GM12873 (cell line): ENCODE results near the gene LRRC15.

Experiments used
- CTCF ChIP-seq: IDR thresholded peaks from 2 replicates; pipeline ENCODE4 v1.5.1; 2012; ENCODE audit warnings: low read depth, mild to moderate bottlenecking, moderate library complexity, low read length, control low read depth; ENCODE audit not compliant: insufficient read depth; ENCODE audit errors: missing control alignments

LRRC15 gene

DNA sequence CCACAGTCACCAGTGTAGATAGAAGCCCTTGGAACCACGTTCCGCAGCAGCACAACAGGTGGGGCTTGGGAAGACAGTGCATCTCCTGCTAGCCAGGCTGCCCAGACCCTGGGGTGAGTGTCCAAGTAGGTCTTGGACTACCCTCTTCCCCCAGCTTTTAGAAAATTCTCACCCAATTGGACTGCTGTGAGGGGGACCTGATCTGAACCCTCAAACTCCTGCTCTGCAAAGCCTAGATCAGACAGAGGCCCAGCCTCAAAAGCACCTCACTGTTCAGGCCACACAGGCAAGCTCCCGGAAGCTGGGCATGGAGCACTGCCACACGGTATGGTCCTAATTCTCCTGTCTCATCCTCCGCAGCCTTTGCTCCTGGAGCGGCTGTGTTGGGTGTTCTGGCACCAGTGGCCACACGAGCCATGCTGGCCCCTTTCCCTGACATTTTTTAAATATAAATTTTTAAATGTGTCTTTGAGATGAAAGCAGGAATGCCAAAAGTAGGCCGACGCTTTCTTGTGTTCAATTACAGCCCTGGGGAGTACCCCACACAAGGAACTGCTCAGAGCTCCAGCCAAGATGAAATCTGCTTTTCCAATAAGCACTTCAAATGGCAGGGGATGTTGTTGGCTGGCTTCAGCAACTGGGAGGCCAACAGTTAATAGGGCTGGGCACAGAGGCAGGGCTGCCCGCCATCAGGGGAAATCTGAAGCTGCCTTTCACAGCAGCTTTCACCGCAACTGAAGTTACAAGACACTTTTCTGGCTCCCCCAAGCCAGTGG lies 59.3 kb downstream of the LRRC15 start:
- no peak for TF ChIP-seq CTCF

DNA sequence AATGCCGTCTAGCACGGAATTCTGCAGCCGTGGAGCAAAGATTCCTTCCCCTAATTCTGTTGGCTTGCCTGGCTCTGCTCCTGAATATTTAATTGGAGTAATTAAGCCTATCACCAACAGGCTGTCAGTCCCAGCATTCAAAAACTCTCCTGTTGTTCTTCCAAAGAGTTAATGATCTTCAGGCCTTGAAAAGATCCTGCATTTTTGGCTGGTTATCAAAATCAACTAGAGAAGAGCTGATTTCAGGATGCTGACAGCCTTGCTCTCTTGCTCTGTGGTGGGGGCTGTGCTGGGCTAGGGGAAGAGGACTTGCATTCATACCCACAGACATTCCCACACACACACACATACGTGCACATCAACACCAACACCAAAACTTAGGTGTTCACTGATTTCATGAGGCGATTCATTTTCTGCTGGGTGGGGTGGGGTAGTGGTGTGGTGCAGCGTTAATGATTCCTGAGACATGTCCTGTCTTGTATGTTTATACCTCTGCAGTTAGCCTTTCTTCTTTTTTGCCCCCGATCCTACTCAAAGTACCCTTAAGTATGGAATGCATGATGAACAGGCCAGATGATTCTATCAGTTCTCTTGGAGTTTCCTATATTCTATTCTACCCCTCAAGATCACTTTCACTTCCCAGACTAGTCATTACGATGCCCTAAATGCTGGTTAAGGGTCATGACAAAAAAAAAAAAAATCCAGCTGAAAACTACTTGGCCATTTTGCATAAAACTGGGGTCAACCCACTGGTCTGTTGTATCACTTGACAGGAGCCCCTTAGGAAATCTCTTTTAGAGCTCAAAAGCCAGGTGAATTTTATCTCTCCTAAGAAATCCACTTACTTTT lies 60.7 kb downstream of the LRRC15 start:
- no peak for TF ChIP-seq CTCF

- no peak for TF ChIP-seq CTCF
These were observed 61.7 kb downstream of the LRRC15 start for GRCh38 chr3:194307849-194308248.

DNA sequence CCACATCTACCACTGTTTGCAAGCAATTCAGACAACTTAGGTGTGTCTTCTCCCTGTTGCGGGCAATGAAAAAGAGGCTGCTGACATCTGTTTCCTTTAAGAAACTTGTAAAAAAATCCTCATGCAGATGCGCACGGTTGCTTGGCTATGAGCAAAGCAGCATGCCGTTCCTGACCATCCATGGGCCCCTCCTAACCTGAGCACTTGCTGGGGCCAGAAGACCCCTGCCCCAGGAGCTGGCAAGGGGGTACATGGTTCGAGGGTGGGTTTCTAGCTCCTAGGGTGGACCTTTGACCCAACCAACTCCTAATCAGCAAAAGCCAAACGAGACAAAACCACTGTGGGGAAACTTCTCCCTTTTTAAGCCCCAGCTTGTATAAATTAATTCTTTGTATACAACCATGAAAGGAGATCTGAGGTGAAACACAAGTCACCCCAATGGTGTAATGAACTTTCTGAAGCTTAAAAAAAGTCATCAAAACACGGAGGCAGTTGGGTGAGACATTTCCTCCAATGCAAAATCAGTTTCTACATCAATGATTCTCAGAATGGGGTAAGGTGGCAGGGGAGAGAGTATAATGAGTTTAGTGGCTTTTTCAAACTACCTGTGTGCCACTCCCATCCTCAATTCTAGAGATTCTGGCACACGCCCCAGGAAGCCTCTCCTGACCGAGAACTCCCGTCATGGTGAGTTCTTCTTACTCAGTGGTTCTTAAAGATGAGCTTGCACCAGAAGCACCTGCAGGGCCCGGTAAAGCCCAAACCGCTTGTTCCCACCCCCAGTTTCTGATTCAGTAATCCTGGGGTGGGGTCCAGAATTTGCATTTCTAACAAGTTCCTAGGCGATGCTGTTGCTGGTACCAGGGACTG lies 62.5 kb downstream of the LRRC15 start:
- no peak for TF ChIP-seq CTCF

DNA sequence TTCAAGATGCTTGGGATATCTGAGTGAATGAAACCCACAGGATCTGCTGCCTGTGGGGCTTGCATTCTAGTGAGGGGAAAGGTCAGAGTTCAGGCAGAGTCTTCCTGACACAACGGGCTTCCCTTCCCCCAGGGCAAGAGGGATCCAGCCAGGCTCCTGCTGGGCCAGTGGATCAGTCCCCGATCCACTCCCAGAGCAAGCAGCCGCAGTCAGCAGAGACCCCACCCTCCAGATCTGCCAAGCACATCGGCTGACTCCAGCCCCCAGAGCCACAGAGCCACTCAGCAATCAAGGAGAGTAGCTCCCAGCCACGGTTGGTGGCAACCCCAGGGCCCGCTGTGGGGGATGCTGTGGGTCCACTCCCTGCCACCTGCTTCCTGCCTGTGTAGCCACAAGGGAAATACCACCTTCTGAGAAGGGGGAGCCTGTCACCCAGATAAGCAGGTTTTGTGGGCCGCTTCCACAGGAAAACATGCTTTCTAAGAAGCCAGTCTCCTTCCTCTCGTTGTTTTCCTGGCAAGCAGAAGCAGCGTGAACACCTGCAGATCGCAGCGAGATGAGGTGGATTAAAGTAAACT lies 63.3 kb downstream of the LRRC15 start:
- TF ChIP-seq CTCF, result no peak

DNA sequence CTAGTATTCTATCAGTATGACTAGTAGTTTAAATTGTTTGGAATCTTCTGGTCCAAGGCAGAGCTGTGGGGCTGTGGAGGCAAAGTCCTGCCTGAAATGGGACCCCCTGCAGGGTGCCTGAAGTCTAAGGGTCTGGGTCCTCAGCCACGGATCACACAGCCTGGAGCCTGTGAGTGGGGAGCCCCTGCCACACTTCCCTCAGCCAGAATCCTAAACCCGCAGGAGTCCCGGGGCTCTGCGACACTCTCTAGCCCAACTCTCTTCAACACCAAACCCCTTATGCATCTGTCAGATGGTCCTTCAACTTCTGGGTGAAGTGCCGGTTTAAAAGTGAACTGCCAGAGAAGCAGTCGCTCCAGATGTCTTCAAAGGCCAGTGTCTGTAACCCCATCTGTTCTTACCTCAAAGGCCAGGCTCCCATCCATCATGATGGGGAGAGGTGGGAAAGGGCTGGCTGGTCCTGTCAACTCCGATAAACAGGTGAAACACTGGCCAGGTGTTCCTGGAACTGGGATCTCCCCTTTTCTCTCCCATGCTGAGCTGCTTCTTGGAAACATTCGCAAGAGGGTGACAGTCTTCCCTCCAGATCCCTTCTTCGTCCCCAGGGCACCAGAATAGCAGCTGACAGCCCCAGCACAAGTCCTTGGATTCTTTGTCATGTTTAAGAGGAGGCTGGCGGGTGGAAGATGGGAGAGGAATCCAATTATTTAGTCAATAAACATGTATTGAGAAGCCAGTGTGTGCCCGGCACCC lies 64.0 kb downstream of the LRRC15 start:
- no peak for TF ChIP-seq CTCF
